GM21619 (cell line): Measurements from ENCODE around the gene RORC.
"Not testable (repeated sequence)": the region's sequence is repeated elsewhere in the genome, so short reads cannot be mapped to it uniquely, and the experiment has no call there.

Experiments used
- ATAC-seq: cut with Tn5 transposase; IDR thresholded peaks from one replicate; pipeline ENCODE4 v1.9.1; 2021; ENCODE audit not compliant: unreplicated experiment

The RORC gene

DNA sequence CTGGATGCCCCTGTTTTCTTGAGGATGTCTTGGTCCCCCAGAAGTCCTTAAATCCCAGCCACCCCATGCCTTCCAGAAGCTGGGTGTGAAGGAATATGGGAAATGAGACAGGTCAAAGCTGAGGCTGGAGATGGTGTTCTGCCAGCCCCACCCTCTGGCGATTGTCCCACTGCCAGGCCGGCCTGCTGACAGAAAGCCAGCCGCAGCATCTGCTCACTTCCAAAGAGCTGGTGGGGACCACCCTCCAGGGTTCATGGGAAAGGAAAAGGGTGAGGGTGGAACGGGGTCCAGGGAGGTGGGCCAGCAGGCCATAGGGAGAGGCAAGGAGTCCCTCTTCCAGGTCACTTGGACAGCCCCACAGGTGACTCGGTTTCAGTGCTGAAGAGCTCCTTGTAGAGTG is 24.5 kb downstream of the RORC start:
- no peak for ATAC-seq

GRCh38 chr1:151806170-151806569 is 25.4 kb downstream of the RORC start:
- ATAC-seq, result no peak

DNA sequence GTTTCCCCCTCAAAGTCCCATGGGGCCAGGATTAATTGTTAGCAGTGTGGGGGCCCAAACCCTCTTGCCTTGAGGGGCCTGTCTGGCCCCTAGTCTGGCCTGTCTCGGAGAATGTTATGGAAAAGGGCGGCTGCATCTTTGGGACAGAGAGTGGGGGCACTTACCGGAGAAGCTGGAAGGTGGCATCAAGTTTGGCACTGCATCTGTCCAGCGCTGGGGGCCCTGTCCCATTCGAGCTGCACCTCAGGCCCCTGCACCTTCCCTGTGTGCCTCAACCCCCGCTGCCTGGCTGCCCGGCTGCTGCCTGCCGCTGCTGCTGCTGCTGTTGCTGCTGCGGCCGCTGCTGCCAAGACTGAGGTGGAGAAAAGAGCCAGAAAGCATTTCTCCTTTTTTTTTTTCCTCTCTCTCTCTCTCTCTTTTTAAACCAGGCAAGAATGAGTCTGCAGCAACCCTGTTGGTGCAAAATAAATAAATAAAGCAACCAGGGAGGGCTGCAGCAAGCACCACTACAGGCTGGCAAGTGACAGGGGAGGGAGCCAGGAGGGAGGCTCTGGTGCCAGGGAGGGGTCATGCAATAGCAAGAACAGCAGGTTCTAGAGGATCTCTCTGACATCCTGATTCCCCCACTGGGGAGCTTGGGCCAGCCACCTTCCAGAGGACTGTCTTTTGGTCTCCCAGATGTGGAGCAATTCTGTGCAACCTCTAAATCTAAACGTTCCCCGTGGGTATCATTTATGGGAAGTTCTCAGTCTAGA is 26.4 kb downstream of the RORC start, which contains the start of gene LINGO4:
TSS of gene LINGO4 (minus strand) at position 354 of the 755 bp plus-strand sequence. CDS start 2,715 bp downstream, outside the sequence.
- ATAC-seq, result no peak

- no peak for ATAC-seq
These were observed 27.7 kb downstream of the RORC start for GRCh38 chr1:151803915-151804314.

GRCh38 chr1:151803164-151803563 is 28.4 kb downstream of the RORC start:
- no peak for ATAC-seq

- ATAC-seq, result no peak
These were observed 29.2 kb downstream of the RORC start for GRCh38 chr1:151802372-151802771.

- ATAC-seq, result no peak
These were observed 29.8 kb downstream of the RORC start for GRCh38 chr1:151801846-151802245.

- no peak for ATAC-seq
These were observed 30.2 kb downstream of the RORC start for GRCh38 chr1:151801310-151801820.

GRCh38 chr1:151800830-151801229 is 30.8 kb downstream of the RORC start:
- no peak for ATAC-seq

DNA sequence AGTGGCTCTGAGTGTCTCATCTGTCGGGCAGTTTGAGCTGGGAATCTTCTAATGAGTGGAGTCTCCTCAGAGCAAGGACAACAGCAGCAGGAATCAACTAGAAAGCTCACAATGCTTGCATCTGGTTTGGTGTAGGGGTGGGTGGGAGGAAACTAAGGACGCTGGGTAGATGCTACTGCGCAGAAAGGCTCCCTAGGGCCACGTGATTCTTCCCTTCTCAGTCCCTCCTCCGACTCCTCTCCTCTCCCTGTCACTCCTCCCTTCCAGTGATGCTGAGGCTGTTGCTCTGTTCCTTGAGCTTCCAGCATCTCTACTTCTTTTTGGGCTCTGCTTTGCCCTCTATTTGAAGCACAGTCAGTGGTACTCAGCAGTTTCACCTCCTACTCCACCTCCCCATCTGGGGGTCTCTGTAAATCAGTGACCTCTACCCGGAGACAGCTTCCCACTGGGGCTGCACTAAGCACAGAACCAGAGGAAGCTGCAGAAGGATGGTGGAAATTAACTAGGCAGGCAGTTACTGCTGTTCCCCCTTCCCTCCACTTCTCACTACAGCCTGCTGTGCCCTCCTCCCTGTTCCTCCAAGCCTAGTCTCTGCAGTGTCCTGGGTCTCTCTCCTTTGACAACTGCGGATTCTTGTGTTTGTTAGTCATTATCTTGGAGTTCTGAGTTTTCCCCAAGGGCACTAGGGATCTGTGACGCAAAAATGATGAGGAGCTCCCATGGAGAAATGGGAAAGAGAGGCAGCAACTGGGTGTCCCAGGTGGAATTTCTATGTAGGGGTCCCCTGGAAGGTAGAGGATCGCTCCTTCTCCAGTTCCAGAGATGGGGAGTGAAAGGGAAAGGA is 32.2 kb downstream of the RORC start:
- ATAC-seq, result no peak

DNA sequence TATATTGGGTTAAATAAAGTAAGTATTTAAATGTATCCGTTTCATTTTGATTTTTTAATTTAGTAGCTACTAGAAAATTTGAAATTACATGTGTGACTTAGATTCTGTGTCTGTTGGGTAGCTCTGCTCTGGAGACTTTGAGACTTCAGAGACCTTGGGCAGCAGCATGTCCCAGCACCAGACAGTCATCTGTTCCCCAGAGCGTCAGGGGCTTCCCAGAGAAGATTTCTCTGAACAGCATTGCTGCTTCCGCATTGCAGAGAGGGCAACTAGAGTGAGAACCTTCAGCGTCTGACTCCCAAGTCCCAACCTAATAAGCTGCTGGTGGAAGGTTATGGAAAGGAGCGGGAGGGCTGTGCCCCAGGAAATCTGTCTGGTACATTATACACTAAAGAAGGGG is 33.0 kb downstream of the RORC start:
- ATAC-seq, result no peak

- ATAC-seq, result peak; percentile 1
These were observed 40.5 kb downstream of the RORC start for GRCh38 chr1:151790940-151791651.

GRCh38 chr1:151790071-151790939 is 41.3 kb downstream of the RORC start, which contains the start of gene TDRKH:
Gene TDRKH (minus strand): TSS chr1:151790500. CDS start chr1:151783022, 7,478 bp downstream.
- ATAC-seq, result peak; percentile 97

DNA sequence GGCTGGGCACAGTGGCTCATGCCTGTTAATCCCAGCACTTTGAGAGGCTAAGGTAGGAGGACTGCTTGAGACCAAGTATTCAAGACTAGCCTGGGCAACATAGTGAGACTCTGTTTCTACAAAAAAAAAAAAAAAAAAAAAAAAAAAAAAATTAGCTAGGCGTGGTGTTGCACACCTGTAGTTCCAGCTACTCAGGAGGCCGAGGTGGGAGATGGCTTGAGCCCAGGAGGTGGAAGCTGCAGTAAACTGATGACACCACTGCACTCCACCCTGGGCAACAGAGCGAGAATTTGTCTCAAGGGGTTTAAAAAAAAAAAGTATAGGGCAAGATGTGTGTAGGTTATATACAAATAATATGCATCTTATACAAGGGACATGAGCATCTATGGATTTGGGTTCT is 43.9 kb downstream of the RORC start:
- no peak for ATAC-seq

- no peak for ATAC-seq
These were observed 47.8 kb downstream of the RORC start for GRCh38 chr1:151783796-151784195.

GRCh38 chr1:151782741-151783140 is 48.9 kb downstream of the RORC start:
- ATAC-seq, result no peak

GRCh38 chr1:151782026-151782425 is 49.6 kb downstream of the RORC start:
- not testable (repeated sequence) for ATAC-seq

- ATAC-seq, result not testable (repeated sequence)
These were observed 50.9 kb downstream of the RORC start for GRCh38 chr1:151780736-151781135.

GRCh38 chr1:151779852-151780251 is 51.8 kb downstream of the RORC start:
- no peak for ATAC-seq

GRCh38 chr1:151777317-151777716 is 54.3 kb downstream of the RORC start:
- ATAC-seq, result no peak
